ENCODE measurements around the gene OPN3. TPM values are rescaled to one million over a fixed set of nuclear protein-coding genes. Genes with fewer than 3 reads are reported as not detected.

OPN3 gene
- total RNA-seq, 2 experiments from 2014 or later = 10.7 to 18.9 TPM

- CTCF ChIA-PET (ENCODE audit: unreplicated experiment) = no interaction called here
- Histone ChIP-seq H3K4me2 (ENCODE audit: low read length) (no peak overlapping the region), H3K36me3 (ENCODE audit: insufficient read depth, low read length) (no peaks in the 10 kb centered on the region), H3K4me3 (ENCODE audit: low read depth, low read length, poor library complexity, severe bottlenecking) (no peak overlapping the region), H3K9me2 (ENCODE audit: insufficient read depth, low read length) (no peaks in the 10 kb centered on the region), H3K79me2 (ENCODE audit: insufficient read depth, low read depth, low read length) (no peaks in the 10 kb centered on the region), H3K27ac (ENCODE audit: low read depth, low read length, poor library complexity, severe bottlenecking) (no peak overlapping the region), H3K9me3 (ENCODE audit: low read length) (no peaks in the 10 kb centered on the region), H4K20me1 (ENCODE audit: insufficient read depth, low read length) (no peaks in the 10 kb centered on the region), H3K4me1 (ENCODE audit: insufficient read depth, low read length, poor library complexity, severe bottlenecking) (no peaks in the 10 kb centered on the region), H2AFZ (ENCODE audit: low read length) (no peak overlapping the region)
- no peak for TF ChIP-seq EZH2phosphoT487 (IDR thresholded peaks at IDR 0.05; ENCODE audit: borderline replicate concordance, low read depth, low read length)
- TF ChIP-seq CTCF (conservative IDR thresholded peaks at IDR 0.05; ENCODE audit: low read length) = no peak
- DNase-seq (ENCODE audit: low spot score) = no peak
- intact Hi-C loops (cut with micrococcal nuclease; ENCODE audit: unreplicated experiment) = no loop called here
- POLR2A ChIA-PET = interaction anchor here (1.5 kb wide), 1 partner anchor 54 kb away, joined by 4 read pairs; no protein-coding TSS in a partner anchor
- no TSS peak for BruUV-seq (replicated peaks)
Observed at GRCh38 chr1:241646201-241646600, 6.0 kb upstream of the OPN3 start.

DNA sequence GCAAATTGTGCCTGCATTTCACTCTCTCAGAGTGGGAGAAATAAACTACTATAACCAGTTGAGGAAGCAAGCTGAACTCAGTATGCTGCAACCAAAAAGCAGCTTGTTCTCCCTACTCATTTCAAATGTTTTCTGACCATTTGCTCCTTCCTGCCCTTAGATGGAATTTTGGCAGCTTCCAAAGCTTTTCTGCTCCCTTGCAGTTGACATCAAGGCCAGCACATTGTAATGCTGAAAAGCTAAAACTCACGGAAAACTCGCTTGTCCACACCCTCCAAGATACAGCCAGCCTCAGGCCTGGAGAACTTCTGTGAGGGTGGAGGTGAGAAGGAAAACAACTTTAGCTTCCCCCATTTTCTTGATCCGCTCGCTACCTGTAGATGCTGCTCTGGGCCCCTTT, 5.0 kb upstream of the OPN3 start:
- intact Hi-C loops (cut with micrococcal nuclease; ENCODE audit: unreplicated experiment) = no loop called here
- BruUV-seq (replicated peaks) = no TSS peak
- no peak for TF ChIP-seq EZH2phosphoT487 (IDR thresholded peaks at IDR 0.05; ENCODE audit: borderline replicate concordance, low read depth, low read length)
- TF ChIP-seq CTCF (conservative IDR thresholded peaks at IDR 0.05; ENCODE audit: low read length) = no peak
- ChIA-PET POLR2A (interaction anchor here (0.9 to 1.5 kb wide), 2 partner anchors 9 to 55 kb away, joined by 3 to 4 read pairs; no protein-coding TSS in a partner anchor), CTCF (ENCODE audit: unreplicated experiment) (no interaction called here)
- DNase-seq (ENCODE audit: low spot score) = no peak
- no peak overlapping the region for H2AFZ ChIP-seq (ENCODE audit: low read length)
- H3K4me2 ChIP-seq (ENCODE audit: low read length) = no peak overlapping the region
- peaks cover 6% of the 10 kb centered on the region for H3K4me1 ChIP-seq (ENCODE audit: insufficient read depth, low read length, poor library complexity, severe bottlenecking)
- no peaks in the 10 kb centered on the region for H3K9me3 ChIP-seq (ENCODE audit: low read length)
- no peaks in the 10 kb centered on the region for H3K36me3 ChIP-seq (ENCODE audit: insufficient read depth, low read length)
- H3K9me2 ChIP-seq (ENCODE audit: insufficient read depth, low read length) = no peaks in the 10 kb centered on the region
- no peak overlapping the region for H3K4me3 ChIP-seq (ENCODE audit: low read depth, low read length, poor library complexity, severe bottlenecking)
- no peaks in the 10 kb centered on the region for H3K79me2 ChIP-seq (ENCODE audit: insufficient read depth, low read depth, low read length)
- H4K20me1 ChIP-seq (ENCODE audit: insufficient read depth, low read length) = no peaks in the 10 kb centered on the region
- no peak overlapping the region for H3K27ac ChIP-seq (ENCODE audit: low read depth, low read length, poor library complexity, severe bottlenecking)

DNA sequence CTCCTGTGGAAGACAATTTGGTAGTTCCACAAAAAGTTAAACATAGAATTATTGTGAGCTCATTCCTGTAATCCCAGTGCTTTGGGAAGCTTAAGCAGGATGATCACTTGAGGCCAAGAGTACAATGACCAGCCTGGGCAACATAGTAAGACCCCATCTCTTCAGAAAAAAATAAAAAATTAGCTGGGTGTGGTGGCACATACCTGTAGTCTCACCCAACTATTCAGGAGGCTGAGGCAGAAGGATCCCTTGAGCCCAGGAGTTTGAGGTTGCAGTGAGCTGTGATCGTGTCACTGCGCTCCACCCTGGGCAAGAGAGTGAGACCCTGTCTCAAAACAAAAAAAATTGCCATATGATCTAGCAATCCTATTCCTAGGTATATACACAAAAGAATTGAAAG, 4.1 kb upstream of the OPN3 start:
- TF ChIP-seq EZH2phosphoT487 (IDR thresholded peaks at IDR 0.05; ENCODE audit: borderline replicate concordance, low read depth, low read length) (no peak), CTCF (conservative IDR thresholded peaks at IDR 0.05; ENCODE audit: low read length) (no peak)
- ChIA-PET POLR2A (interaction anchor here (0.8 kb wide), 1 partner anchor 16 kb away, joined by 3 read pairs; no protein-coding TSS in a partner anchor), CTCF (ENCODE audit: unreplicated experiment) (no interaction called here)
- Histone ChIP-seq H2AFZ (ENCODE audit: low read length) (no peak overlapping the region), H3K4me3 (ENCODE audit: low read depth, low read length, poor library complexity, severe bottlenecking) (no peak overlapping the region), H3K27ac (ENCODE audit: low read depth, low read length, poor library complexity, severe bottlenecking) (no peak overlapping the region), H3K9me2 (ENCODE audit: insufficient read depth, low read length) (no peaks in the 10 kb centered on the region), H4K20me1 (ENCODE audit: insufficient read depth, low read length) (no peaks in the 10 kb centered on the region), H3K79me2 (ENCODE audit: insufficient read depth, low read depth, low read length) (peaks cover under 1% of the 10 kb centered on the region; the same call in 1 of the 2 replicates), H3K9me3 (ENCODE audit: low read length) (no peaks in the 10 kb centered on the region), H3K36me3 (ENCODE audit: insufficient read depth, low read length) (no peaks in the 10 kb centered on the region), H3K4me2 (ENCODE audit: low read length) (no peak overlapping the region), H3K4me1 (ENCODE audit: insufficient read depth, low read length, poor library complexity, severe bottlenecking) (peaks cover 6% of the 10 kb centered on the region)
- intact Hi-C loops (cut with micrococcal nuclease; ENCODE audit: unreplicated experiment) = no loop called here
- no peak for DNase-seq (ENCODE audit: low spot score)
- no TSS peak for BruUV-seq (replicated peaks)
